A549 (cell line): Measurements from ENCODE around the gene CEBPG.

Source experiments
- CTCF ChIP-seq: fragments of >200 bp; sonication (Bioruptor Twin); formaldehyde crosslinking; IDR thresholded peaks from 3 replicates; pipeline ENCODE4 v1.5.1; 2016
- JUN ChIP-seq, 2 experiments: fragments of >200 bp; sonication (Bioruptor Twin); formaldehyde crosslinking; IDR thresholded peaks; 2 replicates in 1 of 2; 3 replicates in 1 of 2; pipeline ENCODE4 v1.6.1; 2016 to 2017

DNA sequence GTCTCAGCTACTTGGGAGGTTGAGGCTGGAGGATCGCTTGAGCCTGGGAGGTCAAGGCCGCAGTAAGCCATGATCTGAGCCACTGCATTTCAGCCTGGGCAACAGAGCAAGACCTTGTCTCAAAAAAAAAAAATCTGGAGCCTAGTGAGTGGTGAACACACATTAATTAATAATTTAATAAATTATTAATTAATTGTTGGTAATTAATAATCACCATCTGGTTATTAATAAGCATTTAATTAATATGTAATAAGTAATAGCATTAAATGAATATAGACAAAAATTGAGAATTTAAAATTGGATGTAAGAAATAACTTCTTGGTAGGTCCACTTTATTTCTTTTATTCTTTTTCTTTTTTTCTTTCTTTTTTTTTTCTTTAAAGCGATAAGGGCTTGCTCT lies 39.2 kb upstream of the CEBPG start:
- no peak for TF ChIP-seq JUN (IDR thresholded peaks at IDR 0.05)
- no peak for TF ChIP-seq CTCF
